Astrocyte (in vitro differentiated cells and primary cell): ENCODE data around the gene CRB3.

ENCODE experiments used
- CTCF ChIP-seq: IDR thresholded peaks from 2 replicates; pipeline ENCODE4 v1.5.1; 2011; ENCODE audit warnings: low read depth, mild to moderate bottlenecking, inconsistent platforms, low read length, moderate library complexity; ENCODE audit not compliant: insufficient read depth
- EZH2 ChIP-seq: IDR thresholded peaks from 2 replicates; pipeline ENCODE4 v1.6.1; 2012; ENCODE audit warnings: mild to moderate bottlenecking, low read length, inconsistent platforms; ENCODE audit not compliant: insufficient read depth

GRCh38 chr19:6457958-6458694, 5.9 kb upstream of the CRB3 start:
- TF ChIP-seq CTCF, result no peak
- no peak for TF ChIP-seq EZH2
